HG03575 (cell line): ENCODE results near the gene NDUFAF5.
A peak's percentile ranks its signal among the peaks of the same experiment; 100 is the strongest.
"Not testable (repeated sequence)": the region's sequence is repeated elsewhere in the genome, so short reads cannot be mapped to it uniquely, and the experiment has no call there.

ENCODE experiments used
- ATAC-seq: cut with Tn5 transposase; IDR thresholded peaks from one replicate; pipeline ENCODE4 v1.9.1; 2021; ENCODE audit not compliant: unreplicated experiment, insufficient number of reproducible peaks, low FRiP score; ENCODE audit errors: extremely low read depth

NDUFAF5 gene

GRCh38 chr20:13784893-13785715, at the start of gene NDUFAF5, which contains the start of gene ESF1:
TSS of gene NDUFAF5 (plus strand) at chr20:13785028. CDS start at chr20:13785069, 41 bp downstream.
TSS of gene ESF1 (minus strand) at chr20:13784919. CDS start at chr20:13783140, 1,779 bp downstream.
- peak; percentile 91 for ATAC-seq

GRCh38 chr20:13735826-13736225, 49.0 kb upstream of the NDUFAF5 start:
- ATAC-seq = no peak

GRCh38 chr20:13736436-13737191, 48.2 kb upstream of the NDUFAF5 start:
- ATAC-seq = no peak

GRCh38 chr20:13738187-13738586, 46.6 kb upstream of the NDUFAF5 start:
- ATAC-seq = not testable (repeated sequence)

- no peak for ATAC-seq
Observed at GRCh38 chr20:13739731-13740649, 44.8 kb upstream of the NDUFAF5 start.

GRCh38 chr20:13741879-13742278, 42.9 kb upstream of the NDUFAF5 start:
- ATAC-seq = no peak

GRCh38 chr20:13744352-13744751, 40.5 kb upstream of the NDUFAF5 start:
- no peak for ATAC-seq

GRCh38 chr20:13745784-13746183, 39.0 kb upstream of the NDUFAF5 start:
- no peak for ATAC-seq

- no peak for ATAC-seq
Observed at GRCh38 chr20:13749811-13750210, 35.0 kb upstream of the NDUFAF5 start.

- ATAC-seq = no peak
Observed at GRCh38 chr20:13753436-13754036, 31.3 kb upstream of the NDUFAF5 start.

- ATAC-seq = no peak
Observed at GRCh38 chr20:13755809-13756208, 29.0 kb upstream of the NDUFAF5 start.

- ATAC-seq = no peak
Observed at GRCh38 chr20:13756551-13756950, 28.3 kb upstream of the NDUFAF5 start.

GRCh38 chr20:13758884-13759283, 25.9 kb upstream of the NDUFAF5 start:
- ATAC-seq = no peak

GRCh38 chr20:13760451-13760946, 24.3 kb upstream of the NDUFAF5 start:
- ATAC-seq = not testable (repeated sequence)

GRCh38 chr20:13765299-13765698, 19.5 kb upstream of the NDUFAF5 start:
- ATAC-seq = no peak

- ATAC-seq = no peak
Observed at GRCh38 chr20:13765868-13766416, 18.9 kb upstream of the NDUFAF5 start.

GRCh38 chr20:13770141-13770540, 14.7 kb upstream of the NDUFAF5 start:
- ATAC-seq = no peak

GRCh38 chr20:13771853-13772453, 12.9 kb upstream of the NDUFAF5 start:
- ATAC-seq = no peak
